Measurements from ENCODE around the gene FAM13B. TPM values are rescaled to one million over a fixed set of nuclear protein-coding genes. Genes with fewer than 3 reads are reported as not detected.

FAM13B gene
- total RNA-seq, 1 experiment from 2014 or later, result 13.6 TPM

DNA sequence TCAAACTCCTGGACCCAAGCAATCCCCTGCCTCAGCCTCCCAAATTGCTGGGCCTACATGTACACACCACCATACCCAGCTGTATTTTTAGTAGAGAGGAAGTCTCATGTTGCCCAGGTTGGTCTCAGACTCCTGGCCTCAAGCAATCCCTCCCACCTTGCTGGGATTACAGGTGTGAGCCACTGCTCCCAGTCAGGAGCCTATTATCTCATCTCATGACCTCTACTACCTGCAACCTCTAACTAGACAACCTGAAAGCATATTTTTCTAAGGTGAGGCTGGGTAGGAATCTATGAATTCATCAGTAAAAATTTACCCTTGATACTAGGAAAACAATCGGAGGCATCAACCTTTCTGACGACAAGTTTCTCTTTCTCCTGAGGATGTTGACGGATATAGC is 10.0 kb downstream of the FAM13B start:
- CTCF ChIA-PET, result no interaction called here
- no peak overlapping the region for H3K4me3 ChIP-seq (replicated peaks in 1 of 2; ENCODE audit: low read depth in 1 of 2, low read length in 2 of 2)
- H3K27ac ChIP-seq (ENCODE audit: low read depth, low read length), result no peak overlapping the region
- ATAC-seq, result no peak
- H3K9me2 ChIP-seq (ENCODE audit: insufficient read depth), result no peaks in the 10 kb centered on the region
- H3K79me2 ChIP-seq (ENCODE audit: insufficient read depth, low read length), result peaks cover 81% of the 10 kb centered on the region
- no peaks in the 10 kb centered on the region; the same call in 1 of the 2 replicates for H4K20me1 ChIP-seq (ENCODE audit: insufficient read depth)
- H3K9me3 ChIP-seq (ENCODE audit: control insufficient read depth in 1 of 2, insufficient read depth in 1 of 2, low read depth in 1 of 2, low read length in 2 of 2), result no peaks in the 10 kb centered on the region
- H3K4me2 ChIP-seq (ENCODE audit: low read length), result no peak overlapping the region
- peaks cover 0 to 12% of the 10 kb centered on the region in 2 experiments; a peak in 1 of 4 replicates for H3K4me1 ChIP-seq (ENCODE audit: control insufficient read depth in 1 of 2, insufficient read depth in 2 of 2, low read length in 2 of 2)
- H3K9ac ChIP-seq (ENCODE audit: low read length), result no peak overlapping the region
- no TSS peak for BruUV-seq (replicated peaks)
- RAD21 ChIA-PET (ENCODE audit: low non-redundant PET in 1 of 2, low total read pairs in 2 of 2, uncharacterized antibody in 2 of 2, unreplicated experiment in 2 of 2), result no interaction called here
- POLR2A ChIA-PET, result no interaction called here
- TF ChIP-seq, protein P1, sequence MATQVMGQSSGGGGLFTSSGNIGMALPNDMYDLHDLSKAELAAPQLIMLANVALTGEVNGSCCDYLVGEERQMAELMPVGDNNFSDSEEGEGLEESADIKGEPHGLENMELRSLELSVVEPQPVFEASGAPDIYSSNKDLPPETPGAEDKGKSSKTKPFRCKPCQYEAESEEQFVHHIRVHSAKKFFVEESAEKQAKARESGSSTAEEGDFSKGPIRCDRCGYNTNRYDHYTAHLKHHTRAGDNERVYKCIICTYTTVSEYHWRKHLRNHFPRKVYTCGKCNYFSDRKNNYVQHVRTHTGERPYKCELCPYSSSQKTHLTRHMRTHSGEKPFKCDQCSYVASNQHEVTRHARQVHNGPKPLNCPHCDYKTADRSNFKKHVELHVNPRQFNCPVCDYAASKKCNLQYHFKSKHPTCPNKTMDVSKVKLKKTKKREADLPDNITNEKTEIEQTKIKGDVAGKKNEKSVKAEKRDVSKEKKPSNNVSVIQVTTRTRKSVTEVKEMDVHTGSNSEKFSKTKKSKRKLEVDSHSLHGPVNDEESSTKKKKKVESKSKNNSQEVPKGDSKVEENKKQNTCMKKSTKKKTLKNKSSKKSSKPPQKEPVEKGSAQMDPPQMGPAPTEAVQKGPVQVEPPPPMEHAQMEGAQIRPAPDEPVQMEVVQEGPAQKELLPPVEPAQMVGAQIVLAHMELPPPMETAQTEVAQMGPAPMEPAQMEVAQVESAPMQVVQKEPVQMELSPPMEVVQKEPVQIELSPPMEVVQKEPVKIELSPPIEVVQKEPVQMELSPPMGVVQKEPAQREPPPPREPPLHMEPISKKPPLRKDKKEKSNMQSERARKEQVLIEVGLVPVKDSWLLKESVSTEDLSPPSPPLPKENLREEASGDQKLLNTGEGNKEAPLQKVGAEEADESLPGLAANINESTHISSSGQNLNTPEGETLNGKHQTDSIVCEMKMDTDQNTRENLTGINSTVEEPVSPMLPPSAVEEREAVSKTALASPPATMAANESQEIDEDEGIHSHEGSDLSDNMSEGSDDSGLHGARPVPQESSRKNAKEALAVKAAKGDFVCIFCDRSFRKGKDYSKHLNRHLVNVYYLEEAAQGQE (IDR thresholded peaks at IDR 0.05; ENCODE audit: low read depth), result no peak
- TF ChIP-seq ELF1 (IDR thresholded peaks at IDR 0.05; ENCODE audit: borderline replicate concordance, low read depth), result no peak
- no peak for TF ChIP-seq EGR1 (IDR thresholded peaks at IDR 0.05; ENCODE audit: low read depth)
- TF ChIP-seq FOSL1 (IDR thresholded peaks at IDR 0.05; ENCODE audit: low read depth), result no peak
- DNase-seq (ENCODE audit: low read depth, low spot score), result no peak
- H2AFZ ChIP-seq (ENCODE audit: low read depth, low read length, poor library complexity, severe bottlenecking), result no peak overlapping the region
- no peaks in the 10 kb centered on the region for H3K27me3 ChIP-seq (ENCODE audit: insufficient read depth, low read length)
- intact Hi-C loops (cut with micrococcal nuclease), result no loop called here
- peaks cover 8% of the 10 kb centered on the region in 2 experiments; a peak in 2 of 4 replicates for H3K36me3 ChIP-seq (ENCODE audit: control insufficient read depth in 1 of 2, insufficient read depth in 2 of 2, low read length in 2 of 2)

DNA sequence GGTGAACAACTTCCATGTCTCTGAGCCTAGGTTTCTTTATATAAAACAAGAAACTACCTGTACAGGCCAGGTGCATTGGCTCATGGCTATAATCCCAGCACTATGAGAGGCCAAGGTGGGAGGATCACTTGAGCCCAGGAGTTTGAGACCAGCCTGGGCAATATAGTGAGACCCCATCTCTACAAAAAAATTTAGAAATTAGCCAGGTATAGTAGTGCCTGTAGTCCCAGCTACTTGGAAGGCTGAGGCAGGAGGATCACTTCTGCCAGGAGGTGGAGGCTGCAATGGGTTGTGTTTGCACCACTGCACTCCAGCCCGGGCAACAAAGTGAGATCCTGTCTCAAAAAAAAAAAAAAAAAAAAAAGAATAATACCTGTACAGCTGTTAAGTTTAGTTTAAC is 11.1 kb downstream of the FAM13B start:
- H3K79me2 ChIP-seq (ENCODE audit: insufficient read depth, low read length), result peaks cover 70% of the 10 kb centered on the region
- ChIA-PET CTCF (no interaction called here), RAD21 (ENCODE audit: low non-redundant PET in 1 of 2, low total read pairs in 2 of 2, uncharacterized antibody in 2 of 2, unreplicated experiment in 2 of 2) (no interaction called here), POLR2A (no interaction called here)
- no peaks in the 10 kb centered on the region for H3K9me3 ChIP-seq (ENCODE audit: control insufficient read depth in 1 of 2, insufficient read depth in 1 of 2, low read depth in 1 of 2, low read length in 2 of 2)
- ATAC-seq, result no peak
- no peaks in the 10 kb centered on the region; the same call in 1 of the 2 replicates for H4K20me1 ChIP-seq (ENCODE audit: insufficient read depth)
- no peak for DNase-seq (ENCODE audit: low read depth, low spot score)
- H3K4me1 ChIP-seq (ENCODE audit: control insufficient read depth in 1 of 2, insufficient read depth in 2 of 2, low read length in 2 of 2), result peaks cover 0 to 12% of the 10 kb centered on the region in 2 experiments; a peak in 1 of 4 replicates
- H3K9ac ChIP-seq (ENCODE audit: low read length), result no peak overlapping the region
- no TSS peak for BruUV-seq (replicated peaks)
- TF ChIP-seq ZNF274 (IDR thresholded peaks at IDR 0.05; ENCODE audit: low read depth, low read length), result no peak
- TF ChIP-seq, protein P2, sequence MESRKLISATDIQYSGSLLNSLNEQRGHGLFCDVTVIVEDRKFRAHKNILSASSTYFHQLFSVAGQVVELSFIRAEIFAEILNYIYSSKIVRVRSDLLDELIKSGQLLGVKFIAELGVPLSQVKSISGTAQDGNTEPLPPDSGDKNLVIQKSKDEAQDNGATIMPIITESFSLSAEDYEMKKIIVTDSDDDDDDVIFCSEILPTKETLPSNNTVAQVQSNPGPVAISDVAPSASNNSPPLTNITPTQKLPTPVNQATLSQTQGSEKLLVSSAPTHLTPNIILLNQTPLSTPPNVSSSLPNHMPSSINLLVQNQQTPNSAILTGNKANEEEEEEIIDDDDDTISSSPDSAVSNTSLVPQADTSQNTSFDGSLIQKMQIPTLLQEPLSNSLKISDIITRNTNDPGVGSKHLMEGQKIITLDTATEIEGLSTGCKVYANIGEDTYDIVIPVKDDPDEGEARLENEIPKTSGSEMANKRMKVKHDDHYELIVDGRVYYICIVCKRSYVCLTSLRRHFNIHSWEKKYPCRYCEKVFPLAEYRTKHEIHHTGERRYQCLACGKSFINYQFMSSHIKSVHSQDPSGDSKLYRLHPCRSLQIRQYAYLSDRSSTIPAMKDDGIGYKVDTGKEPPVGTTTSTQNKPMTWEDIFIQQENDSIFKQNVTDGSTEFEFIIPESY (IDR thresholded peaks at IDR 0.05; ENCODE audit: extremely low read depth, insufficient replicate concordance, low read length), result no peak
- TF ChIP-seq TCF7L2 (IDR thresholded peaks at IDR 0.05; ENCODE audit: borderline replicate concordance, extremely low read depth, insufficient read depth, insufficient read length), result no peak
- TF ChIP-seq EGR1 (IDR thresholded peaks at IDR 0.05; ENCODE audit: low read depth), result no peak
- no peak for TF ChIP-seq SRF (IDR thresholded peaks at IDR 0.05; ENCODE audit: low read depth)
- TF ChIP-seq ELF1 (IDR thresholded peaks at IDR 0.05; ENCODE audit: borderline replicate concordance, low read depth), result no peak
- TF ChIP-seq SIN3A (IDR thresholded peaks at IDR 0.05; ENCODE audit: low read depth), result no peak
- H3K9me2 ChIP-seq (ENCODE audit: insufficient read depth), result no peaks in the 10 kb centered on the region
- H3K27ac ChIP-seq (ENCODE audit: low read depth, low read length), result no peak overlapping the region
- no peaks in the 10 kb centered on the region for H3K27me3 ChIP-seq (ENCODE audit: insufficient read depth, low read length)
- no peak overlapping the region for H2AFZ ChIP-seq (ENCODE audit: low read depth, low read length, poor library complexity, severe bottlenecking)
- H3K4me2 ChIP-seq (ENCODE audit: low read length), result no peak overlapping the region
- intact Hi-C loops (cut with micrococcal nuclease), result no loop called here
- no peak overlapping the region for H3K4me3 ChIP-seq (replicated peaks in 1 of 2; ENCODE audit: low read depth in 1 of 2, low read length in 2 of 2)
- peaks cover 8 to 18% of the 10 kb centered on the region in 2 experiments; a peak in 3 of 4 replicates for H3K36me3 ChIP-seq (ENCODE audit: control insufficient read depth in 1 of 2, insufficient read depth in 2 of 2, low read length in 2 of 2)
